Erythroblast (primary cell): ENCODE data around the gene STRIP1.

Source experiments
- DNase-seq, 2 experiments: peaks; one replicate each; lab custom pipeline; 2025; lab: John Stamatoyannopoulos, UW
- GATA1 ChIP-seq: IDR thresholded peaks from 2 replicates; pipeline ENCODE4 v1.6.1; 2011; ENCODE audit warnings: low read depth, mild to moderate bottlenecking, control low read depth, low read length, moderate library complexity
- POLR2A ChIP-seq: IDR thresholded peaks from 2 replicates; pipeline ENCODE4 v1.6.1; 2011; ENCODE audit warnings: mild to moderate bottlenecking, low read length

STRIP1 gene

DNA sequence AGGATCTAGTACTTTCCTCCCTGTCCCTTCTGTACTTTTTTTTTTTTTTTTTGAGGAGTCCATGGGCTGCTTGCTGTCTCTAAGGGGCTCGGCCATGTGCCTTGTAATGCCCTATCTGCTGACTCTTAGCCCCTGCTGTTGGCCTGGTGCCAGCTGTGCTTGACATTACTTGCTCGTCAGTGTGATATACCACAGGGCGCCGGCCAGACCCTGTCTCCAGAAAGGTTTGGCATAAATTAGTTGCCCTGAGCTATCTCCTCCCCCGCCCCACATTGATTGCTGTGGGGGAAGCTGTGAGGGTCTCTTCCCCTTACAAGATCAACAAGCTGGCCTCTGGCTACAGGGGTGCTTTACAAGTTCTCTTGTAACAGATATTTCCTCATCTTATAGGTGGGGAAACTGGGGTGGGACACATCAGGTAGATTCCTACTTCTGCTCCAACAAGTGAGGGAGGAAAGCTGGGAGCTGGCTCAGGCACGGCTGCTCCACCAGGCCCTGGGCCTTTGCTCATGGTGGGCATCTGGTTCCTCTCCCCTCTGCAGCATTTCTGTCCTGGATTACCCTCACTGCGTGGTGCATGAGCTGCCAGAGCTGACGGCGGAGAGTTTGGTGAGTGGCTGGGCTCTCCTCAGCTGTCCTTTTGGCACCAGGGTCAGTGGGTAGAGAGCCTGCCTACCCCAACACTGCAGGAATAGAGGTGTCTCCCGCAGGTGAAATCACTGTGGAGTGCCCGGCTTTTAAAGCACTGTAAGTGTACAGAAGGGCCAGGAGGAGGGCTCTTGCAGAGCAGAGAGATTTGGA lies 15.6 kb downstream of the STRIP1 start:
- peak in 1 of 2 experiments; percentile 10 for DNase-seq
- no peak for TF ChIP-seq POLR2A
- no peak for TF ChIP-seq GATA1

DNA sequence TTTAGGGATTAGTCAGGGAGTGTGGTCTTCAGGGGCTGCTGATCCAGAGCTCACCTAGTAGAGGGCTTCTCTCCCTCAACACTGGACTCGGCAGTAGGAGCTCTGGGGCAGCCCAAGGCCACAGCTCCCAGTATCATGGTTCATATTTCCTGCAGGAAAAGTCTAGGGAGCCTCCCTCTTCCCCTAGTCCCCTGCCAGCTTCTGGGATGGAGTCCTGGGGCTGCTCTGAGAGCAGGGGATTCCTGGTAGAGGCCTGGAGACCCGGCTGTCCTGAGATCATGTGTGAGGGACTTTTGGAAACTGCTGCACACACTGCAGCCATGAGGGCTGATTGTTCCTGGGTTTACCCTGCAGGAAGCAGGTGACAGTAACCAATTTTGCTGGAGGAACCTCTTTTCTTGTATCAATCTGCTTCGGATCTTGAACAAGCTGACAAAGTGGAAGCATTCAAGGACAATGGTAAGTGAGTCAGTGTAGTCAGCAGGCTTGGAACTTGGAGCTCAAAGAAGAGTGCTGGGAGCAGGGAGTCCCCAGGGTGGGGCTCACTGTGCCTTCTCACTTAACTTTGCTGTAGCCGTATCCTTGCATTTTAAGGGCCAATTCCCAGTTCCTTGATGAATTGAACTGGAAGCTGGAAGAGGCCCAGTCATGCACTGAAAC lies 16.3 kb downstream of the STRIP1 start:
- TF ChIP-seq POLR2A (no peak), GATA1 (no peak)
- DNase-seq = no peak

DNA sequence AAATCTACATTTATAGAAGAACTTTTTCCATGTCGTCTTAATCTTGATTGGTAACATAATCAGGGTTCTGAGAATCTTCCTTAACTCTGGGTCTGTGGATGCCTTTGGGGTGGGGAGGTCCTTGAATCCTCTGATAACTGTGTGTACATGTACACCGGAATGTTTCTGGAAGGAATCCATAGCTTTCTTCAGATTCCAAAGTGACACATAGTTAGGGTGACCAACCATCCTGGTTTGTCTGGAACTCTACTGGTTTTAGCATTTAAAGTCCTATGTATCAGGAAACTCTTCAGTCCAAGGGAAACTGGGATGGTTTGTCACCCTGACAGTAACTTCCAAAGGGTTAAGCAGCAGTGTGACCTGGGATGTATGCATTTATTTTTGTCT lies 16.8 kb downstream of the STRIP1 start:
- TF ChIP-seq POLR2A (no peak), GATA1 (no peak)
- DNase-seq = no peak

DNA sequence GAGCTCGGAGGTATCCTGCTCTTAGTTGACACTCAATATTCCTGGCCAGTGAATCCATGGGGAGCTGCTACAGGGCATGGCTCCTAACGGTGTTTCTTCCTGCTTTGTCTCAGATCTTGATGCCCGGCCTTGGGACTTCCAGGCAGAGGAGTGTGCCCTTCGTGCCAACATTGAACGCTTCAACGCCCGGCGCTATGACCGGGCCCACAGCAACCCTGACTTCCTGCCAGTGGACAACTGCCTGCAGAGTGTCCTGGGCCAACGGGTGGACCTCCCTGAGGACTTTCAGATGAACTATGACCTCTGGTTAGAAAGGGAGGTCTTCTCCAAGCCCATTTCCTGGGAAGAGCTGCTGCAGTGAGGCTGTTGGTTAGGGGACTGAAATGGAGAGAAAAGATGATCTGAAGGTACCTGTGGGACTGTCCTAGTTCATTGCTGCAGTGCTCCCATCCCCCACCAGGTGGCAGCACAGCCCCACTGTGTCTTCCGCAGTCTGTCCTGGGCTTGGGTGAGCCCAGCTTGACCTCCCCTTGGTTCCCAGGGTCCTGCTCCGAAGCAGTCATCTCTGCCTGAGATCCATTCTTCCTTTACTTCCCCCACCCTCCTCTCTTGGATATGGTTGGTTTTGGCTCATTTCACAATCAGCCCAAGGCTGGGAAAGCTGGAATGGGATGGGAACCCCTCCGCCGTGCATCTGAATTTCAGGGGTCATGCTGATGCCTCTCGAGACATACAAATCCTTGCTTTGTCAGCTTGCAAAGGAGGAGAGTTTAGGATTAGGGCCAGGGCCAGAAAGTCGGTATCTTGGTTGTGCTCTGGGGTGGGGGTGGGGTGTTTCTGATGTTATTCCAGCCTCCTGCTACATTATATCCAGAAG lies 19.4 kb downstream of the STRIP1 start:
- DNase-seq = peak; percentile 48 to 74
- TF ChIP-seq POLR2A (no peak), GATA1 (no peak)

- TF ChIP-seq POLR2A (no peak), GATA1 (no peak)
- DNase-seq = no peak
These were observed 21.3 kb downstream of the STRIP1 start for GRCh38 chr1:110055493-110056284.

DNA sequence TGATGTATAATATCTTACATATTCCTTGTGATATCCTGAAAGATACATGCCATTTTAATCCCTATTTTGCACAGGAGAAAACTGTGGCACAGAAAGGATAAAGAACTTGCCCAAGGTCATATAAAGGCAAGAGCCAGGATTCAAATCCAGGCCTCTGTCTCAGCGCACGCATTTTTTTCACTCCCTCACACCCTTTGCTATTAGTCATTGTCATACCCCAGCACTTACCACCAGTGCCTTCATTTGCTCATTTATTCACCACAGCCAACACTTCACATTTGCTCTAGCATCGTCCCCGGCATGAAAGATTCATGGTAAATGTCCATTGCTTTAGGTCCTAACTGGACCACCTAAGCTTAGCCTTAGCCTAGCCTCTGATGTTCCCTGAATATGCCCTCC lies 21.9 kb downstream of the STRIP1 start:
- DNase-seq = no peak
- TF ChIP-seq POLR2A (no peak), GATA1 (no peak)

- TF ChIP-seq POLR2A = no peak
- TF ChIP-seq GATA1 = no peak
- DNase-seq = no peak
These were observed 22.4 kb downstream of the STRIP1 start for GRCh38 chr1:110056776-110057175.

GRCh38 chr1:110057963-110058518 lies 23.6 kb downstream of the STRIP1 start:
- no peak for DNase-seq
- TF ChIP-seq GATA1 (no peak), POLR2A (no peak)

- no peak for DNase-seq
- TF ChIP-seq POLR2A (no peak), GATA1 (no peak)
These were observed 24.2 kb downstream of the STRIP1 start for GRCh38 chr1:110058591-110058990.

DNA sequence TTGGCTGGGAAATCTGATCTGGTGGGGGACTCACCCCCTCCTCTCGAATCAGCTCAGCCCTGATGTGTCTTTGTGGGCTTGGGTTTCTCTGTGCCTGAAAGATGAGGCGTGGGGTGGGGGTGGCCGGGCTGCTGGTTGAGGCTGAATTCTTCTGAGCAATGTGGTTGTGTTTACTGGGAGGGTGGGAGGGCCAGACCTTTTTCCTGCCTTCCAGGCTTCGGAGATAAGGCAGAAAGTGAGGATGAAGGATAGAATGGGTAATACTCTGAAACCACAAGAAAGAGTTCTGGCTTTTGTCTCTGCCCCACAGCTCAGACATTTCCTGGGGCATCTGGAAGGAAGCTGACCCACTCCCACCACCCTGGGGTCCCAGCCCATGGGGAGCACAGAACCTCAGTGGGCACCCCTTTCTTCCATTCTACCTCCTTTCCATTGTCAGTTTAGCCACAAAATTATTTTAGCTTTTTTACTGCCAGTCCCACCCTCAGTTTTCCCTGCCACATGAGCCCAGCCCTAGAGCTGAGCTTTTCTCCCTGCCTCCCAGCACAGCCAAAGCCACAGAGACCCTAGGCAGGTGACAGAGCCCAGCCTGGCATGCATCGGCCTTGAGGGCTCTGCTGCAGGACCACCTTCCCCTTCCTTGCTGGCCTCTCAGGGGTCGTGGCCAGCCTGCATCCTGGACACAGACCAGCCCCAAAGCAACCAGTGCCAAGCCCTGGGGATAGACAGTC lies 24.9 kb downstream of the STRIP1 start:
- no peak for DNase-seq
- TF ChIP-seq POLR2A = no peak
- no peak for TF ChIP-seq GATA1

GRCh38 chr1:110060034-110060661 lies 25.7 kb downstream of the STRIP1 start:
- TF ChIP-seq GATA1 (no peak), POLR2A (no peak)
- DNase-seq = peak; percentile 75 to 86

DNA sequence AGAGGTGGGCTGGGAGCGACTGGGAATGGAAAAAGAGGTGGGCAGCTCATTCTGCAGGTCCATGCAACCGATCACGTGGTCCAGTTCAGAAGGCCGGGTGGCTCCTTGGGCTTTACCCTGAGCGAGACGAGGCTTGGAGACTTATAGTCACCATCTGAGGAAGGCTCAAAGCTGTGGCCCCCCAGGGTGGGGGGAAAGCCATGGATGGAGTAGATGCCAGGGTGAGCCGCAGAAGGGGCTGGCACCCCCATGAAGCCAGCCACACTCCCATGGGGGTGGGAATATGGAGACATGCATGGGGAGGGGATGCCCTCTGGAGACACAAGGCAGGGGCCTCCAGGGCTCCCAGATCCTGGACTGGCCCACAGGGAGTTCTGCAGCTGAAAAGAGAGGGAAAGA lies 26.2 kb downstream of the STRIP1 start:
- TF ChIP-seq POLR2A = no peak
- no peak for TF ChIP-seq GATA1
- no peak for DNase-seq
